ENCODE results near the gene GCN1. TPM values are rescaled to one million over a fixed set of nuclear protein-coding genes. Genes with fewer than 3 reads are reported as not detected.

Gene GCN1, protein sequence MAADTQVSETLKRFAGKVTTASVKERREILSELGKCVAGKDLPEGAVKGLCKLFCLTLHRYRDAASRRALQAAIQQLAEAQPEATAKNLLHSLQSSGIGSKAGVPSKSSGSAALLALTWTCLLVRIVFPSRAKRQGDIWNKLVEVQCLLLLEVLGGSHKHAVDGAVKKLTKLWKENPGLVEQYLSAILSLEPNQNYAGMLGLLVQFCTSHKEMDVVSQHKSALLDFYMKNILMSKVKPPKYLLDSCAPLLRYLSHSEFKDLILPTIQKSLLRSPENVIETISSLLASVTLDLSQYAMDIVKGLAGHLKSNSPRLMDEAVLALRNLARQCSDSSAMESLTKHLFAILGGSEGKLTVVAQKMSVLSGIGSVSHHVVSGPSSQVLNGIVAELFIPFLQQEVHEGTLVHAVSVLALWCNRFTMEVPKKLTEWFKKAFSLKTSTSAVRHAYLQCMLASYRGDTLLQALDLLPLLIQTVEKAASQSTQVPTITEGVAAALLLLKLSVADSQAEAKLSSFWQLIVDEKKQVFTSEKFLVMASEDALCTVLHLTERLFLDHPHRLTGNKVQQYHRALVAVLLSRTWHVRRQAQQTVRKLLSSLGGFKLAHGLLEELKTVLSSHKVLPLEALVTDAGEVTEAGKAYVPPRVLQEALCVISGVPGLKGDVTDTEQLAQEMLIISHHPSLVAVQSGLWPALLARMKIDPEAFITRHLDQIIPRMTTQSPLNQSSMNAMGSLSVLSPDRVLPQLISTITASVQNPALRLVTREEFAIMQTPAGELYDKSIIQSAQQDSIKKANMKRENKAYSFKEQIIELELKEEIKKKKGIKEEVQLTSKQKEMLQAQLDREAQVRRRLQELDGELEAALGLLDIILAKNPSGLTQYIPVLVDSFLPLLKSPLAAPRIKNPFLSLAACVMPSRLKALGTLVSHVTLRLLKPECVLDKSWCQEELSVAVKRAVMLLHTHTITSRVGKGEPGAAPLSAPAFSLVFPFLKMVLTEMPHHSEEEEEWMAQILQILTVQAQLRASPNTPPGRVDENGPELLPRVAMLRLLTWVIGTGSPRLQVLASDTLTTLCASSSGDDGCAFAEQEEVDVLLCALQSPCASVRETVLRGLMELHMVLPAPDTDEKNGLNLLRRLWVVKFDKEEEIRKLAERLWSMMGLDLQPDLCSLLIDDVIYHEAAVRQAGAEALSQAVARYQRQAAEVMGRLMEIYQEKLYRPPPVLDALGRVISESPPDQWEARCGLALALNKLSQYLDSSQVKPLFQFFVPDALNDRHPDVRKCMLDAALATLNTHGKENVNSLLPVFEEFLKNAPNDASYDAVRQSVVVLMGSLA (N-terminal part only)
- 54.3 and 59.0 TPM in 2 replicates for total RNA-seq

GRCh38 chr12:120194534-120195395, at the start of gene GCN1:
GCN1 (minus strand) TSS chr12:120194715; CDS start chr12:120194697, 18 bp downstream.

DNA sequence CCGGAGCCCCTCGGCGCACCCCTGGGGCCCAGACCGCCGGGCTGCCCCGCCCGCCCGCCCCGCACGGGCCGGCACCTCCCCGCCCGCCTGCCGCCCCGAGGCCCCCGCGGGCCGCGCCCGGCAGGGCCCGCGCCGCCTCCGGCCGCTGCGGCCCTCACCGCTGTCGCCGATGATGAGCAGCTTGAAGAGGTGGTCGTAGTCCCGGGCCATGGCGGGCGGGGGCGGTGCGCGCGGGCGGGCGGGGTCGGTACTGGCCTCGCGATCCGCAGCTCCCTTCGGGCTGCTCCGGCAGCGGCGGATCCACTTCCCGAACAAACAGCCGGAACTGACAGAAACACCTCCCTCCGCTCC, 78.1 kb downstream of the GCN1 start, which contains the start of gene RAB35:
TSS of gene RAB35 (minus strand) at position 313 of the 351 bp plus-strand sequence. CDS start at position 210, 103 bp downstream.

Other genes with a start within 250 kb of the GCN1 start
- gene BICDL1, start 205.5 kb downstream of the GCN1 start, total RNA-seq, result under 0.01 TPM in 1 of 2 replicates, not detected in the other
- gene RAB35, start 78.0 kb downstream of the GCN1 start, total RNA-seq, result 41.2 and 44.3 TPM in 2 replicates
- 2,655 and 2,728 TPM in 2 replicates for gene RPLP0, start 6.4 kb upstream of the GCN1 start, total RNA-seq
- gene PXN, start 71.0 kb upstream of the GCN1 start, total RNA-seq, result 45.4 and 64.0 TPM in 2 replicates
- under 0.01 TPM in 2 replicates for gene RNU4-2, start 97.2 kb upstream of the GCN1 start, total RNA-seq
- under 0.01 TPM in 2 replicates for gene RNU4-1, start 98.5 kb upstream of the GCN1 start, total RNA-seq
- 1.5 and 2.5 TPM in 2 replicates for gene SIRT4, start 107.6 kb upstream of the GCN1 start, total RNA-seq
- gene PLA2G1B, start 133.1 kb upstream of the GCN1 start, total RNA-seq, result not detected in 2 replicates
- gene MSI1, start 174.4 kb upstream of the GCN1 start, total RNA-seq, result not detected in 2 replicates
- gene COX6A1, start 243.4 kb upstream of the GCN1 start, total RNA-seq, result 351 and 416 TPM in 2 replicates

All from dermis lymphatic vessel endothelial cell (primary cell).